K562 (cell line): Measurements from ENCODE around the gene P2RX5. TPM values are rescaled to one million over a fixed set of nuclear protein-coding genes. Genes with fewer than 3 reads are reported as not detected.

Experiments used
- ATAC-seq: fragments of 200-7000 bp; cut with Tn5 transposase; 3 replicates; pipeline ENCODE4 v1.9.1; 2020; ENCODE audit warnings: moderate library complexity
- BruUV-seq: library from RNA; stranded (reverse); fragments of 400-500 nt; replicated peaks from 2 replicates; lab custom pipeline; 2021; lab: Mats Ljungman, UMichigan
- CTCF ChIA-PET: fragments of 300-600 bp; formaldehyde crosslinking; extraction: SDS; loops from one replicate; lab custom pipeline; 2021; ENCODE audit warnings: low intra/inter-chr PET ratio; lab: Yijun Ruan, JAX
- POLR2A ChIA-PET: fragments of 300-600, 350-650 bp; sonication (Branson Sonifier 250); formaldehyde crosslinking; extraction: SDS; loops from one replicate; lab custom pipeline; 2021; ENCODE audit warnings: antibody characterized with exemption, inconsistent platforms; lab: Yijun Ruan, JAX
- DNase-seq, 4 experiments: peaks; one replicate each; pipeline versions ENCODE4 v3.0.0 to v3.0.0-alpha.2; 2011 to 2018; ENCODE audit warnings: low spot score in 3 of 4, mixed read lengths in 3 of 4; ENCODE audit errors: extremely low read depth in 1 of 4
- FAIRE-seq: peaks from 2 replicates; lab custom pipeline; 2011; peaks lifted over from hg19 to GRCh38; lab: Jason Lieb, UNC
- H2AFZ ChIP-seq: 2 replicates; pipeline ENCODE4 v1.6.0; 2011; ENCODE audit warnings: low read depth, low read length, control low read depth, inconsistent platforms
- H3K27ac ChIP-seq: fragments of 200-600 bp; 3 replicates; pipeline ENCODE4 v1.8.0; 2011; ENCODE audit warnings: low read depth, mild to moderate bottlenecking, control low read depth, inconsistent platforms, low read length, moderate library complexity, mixed read lengths; ENCODE audit errors: extremely low read depth
- H3K27me3 ChIP-seq, 2 experiments: fragments of 300-600 bp in 1 of 2; 2 replicates in 1 of 2; 3 replicates in 1 of 2; pipeline versions ENCODE4 v1.6.0 to v1.8.0; 2011; ENCODE audit warnings: inconsistent platforms in 2 of 2, low read length in 2 of 2, mild to moderate bottlenecking in 1 of 2, mixed read lengths in 1 of 2, moderate library complexity in 1 of 2; ENCODE audit not compliant: control insufficient read depth in 2 of 2, insufficient read depth in 2 of 2
- H3K36me3 ChIP-seq: fragments of 300-600 bp; 3 replicates; pipeline ENCODE4 v1.8.0; 2011; ENCODE audit warnings: mild to moderate bottlenecking, low read length, inconsistent platforms; ENCODE audit not compliant: control insufficient read depth, insufficient read depth
- H3K4me1 ChIP-seq, 2 experiments: fragments of 200-600 bp in 1 of 2; replicated peaks in 1 of 2; 2 replicates in 1 of 2; 3 replicates in 1 of 2; pipeline versions ENCODE4 v1.5.1 to v1.8.0; 2011; ENCODE audit warnings: inconsistent platforms in 2 of 2, low read length in 2 of 2, mild to moderate bottlenecking in 1 of 2, mixed read lengths in 1 of 2, moderate library complexity in 1 of 2; ENCODE audit not compliant: control insufficient read depth in 2 of 2, insufficient read depth in 2 of 2
- H3K4me2 ChIP-seq: 2 replicates; pipeline ENCODE4 v1.6.1; 2011; ENCODE audit warnings: low read length, control low read depth, inconsistent platforms, mixed read lengths; ENCODE audit not compliant: insufficient read depth
- H3K4me3 ChIP-seq: fragments of 200-600 bp; sonication (generic), shearing (Covaris generic); 2 replicates; pipeline ENCODE4 v1.5.1; 2016; ENCODE audit warnings: control low read depth, inconsistent platforms
- H3K79me2 ChIP-seq: fragments of 200-600 bp; 3 replicates; pipeline ENCODE4 v1.8.0; 2011; ENCODE audit warnings: low read length, inconsistent platforms; ENCODE audit not compliant: control insufficient read depth, insufficient read depth
- H3K9ac ChIP-seq, 2 experiments: 2 replicates each; pipeline versions ENCODE4 v1.6.0 to v1.6.1; 2011; ENCODE audit warnings: low read depth in 2 of 2, low read length in 2 of 2, control low read depth in 1 of 2, inconsistent platforms in 1 of 2, mild to moderate bottlenecking in 1 of 2, mixed read lengths in 1 of 2; ENCODE audit not compliant: insufficient read depth in 1 of 2
- H3K9me1 ChIP-seq: one replicate; pipeline ENCODE4 v1.6.0; 2011; ENCODE audit warnings: inconsistent platforms, mild to moderate bottlenecking, low read length, moderate library complexity; ENCODE audit not compliant: control insufficient read depth, insufficient read depth
- H3K9me3 ChIP-seq: replicated peaks from 2 replicates; pipeline ENCODE4 v1.5.1; 2011; ENCODE audit warnings: low read depth, low read length, inconsistent platforms; ENCODE audit not compliant: control insufficient read depth, insufficient read depth
- H4K20me1 ChIP-seq: replicated peaks from 2 replicates; pipeline ENCODE4 v1.6.1; 2011; ENCODE audit warnings: low read length, inconsistent platforms, mixed read lengths; ENCODE audit not compliant: control insufficient read depth, insufficient read depth
- EWSR1 ChIP-seq: fragments of 450-650 bp; IDR thresholded peaks from 2 replicates; pipeline ENCODE4 v1.6.1; 2018; ENCODE audit warnings: borderline replicate concordance, mild to moderate bottlenecking, low read depth, moderate library complexity; ENCODE audit not compliant: partially characterized antibody
- NR2C1 ChIP-seq, 2 experiments: fragments of 450-650 bp; IDR thresholded peaks; 2 replicates each; pipeline ENCODE4 v1.6.1; 2017; ENCODE audit warnings: mild to moderate bottlenecking in 2 of 2, antibody characterized with exemption in 1 of 2, inconsistent platforms in 1 of 2, missing compliant biosample characterization in 1 of 2, missing genetic modification characterization in 1 of 2
- NUFIP1 ChIP-seq: fragments of 450-650 bp; IDR thresholded peaks from 2 replicates; pipeline ENCODE4 v1.6.1; 2018; ENCODE audit not compliant: partially characterized antibody
- ZBTB12 ChIP-seq: fragments of 250-450 bp; sonication (Bioruptor Pico); IDR thresholded peaks from 2 replicates; pipeline ENCODE4 v1.4.0; 2020
- WGBS: fragments of 100-300 bp; shearing (Covaris generic); methylation state at CpG from one replicate; pipeline ENCODE4 v1.1.6; 2016; ENCODE audit warnings: low coverage, mixed read lengths; ENCODE audit not compliant: insufficient coverage; ENCODE audit errors: missing lambda C conversion rate; 5-methylcytosine and 5-hydroxymethylcytosine counted together
- in situ Hi-C: fragments of 300-500 bp; cut with MboI; formaldehyde crosslinking; loops from 4 replicates; pipeline ENCODE4 v1.15.0; 2018; ENCODE audit warnings: inconsistent platforms, mixed read lengths
- intact Hi-C: fragments of 100-400 bp; cut with micrococcal nuclease; formaldehyde crosslinking; loops from 2 replicates; pipeline ENCODE4 v1.14.2; 2022
- polyA plus RNA-seq, 8 experiments: library from polyadenylated mRNA; depleted of rRNA in 4 of 8; stranded (reverse) in 5 of 8; unstranded in 3 of 8; fragments of >200 nt; fragmentation: Nextera tagmentation in 2 of 8; fragmentation: Illumina TruSeq in 1 of 8; extraction: Ambion mirVana in 2 of 8; extraction: Trizol in 1 of 8; gene quantifications; 2 replicates each; pipeline versions ENCODE4 v1.2.1 to v1.2.3, GENCODE V29; 2011 to 2014; ENCODE audit warnings: inconsistent platforms in 1 of 8, missing spikeins in 1 of 8
- total RNA-seq, 7 experiments: library from RNA; depleted of rRNA in 6 of 7; stranded (reverse); fragments of >200 nt in 6 of 7; fragmentation: Illumina TruSeq in 2 of 7; extraction: Trizol in 2 of 7; gene quantifications; 2 replicates each; pipeline versions ENCODE4 v1.2.1 to v1.2.3, GENCODE V29; 2011 to 2021; ENCODE audit warnings: low replicate concordance in 1 of 7

P2RX5 gene
- total and polyA plus RNA-seq, 9 of the 15 experiments (the other 6 are each of a cell fraction or from before 2014, with no cell fraction given) = 0.31 to 4.0 (median 1.3) TPM

- Histone ChIP-seq H3K36me3 (peaks cover 16% of the 10 kb centered on the region; the same call in 2 of the 3 replicates), H3K9ac (no peak overlapping the region), H3K4me1 (no peaks in the 10 kb centered on the region; a peak in 2 of 5 replicates), H3K4me3 (no peak overlapping the region), H3K4me2 (no peak overlapping the region), H3K79me2 (peaks cover 12% of the 10 kb centered on the region), H4K20me1 (no peaks in the 10 kb centered on the region; the same call in 1 of the 2 replicates), H2AFZ (no peak overlapping the region), H3K9me1 (no peaks in the 10 kb centered on the region), H3K9me3 (no peaks in the 10 kb centered on the region), H3K27ac (no peak overlapping the region), H3K27me3 (no peaks in the 10 kb centered on the region)
- WGBS = 24% methylated on average over 5 of the region's 9 CpGs
- BruUV-seq = no TSS peak
- no peak for TF ChIP-seq NUFIP1
- peak; percentile 67 for TF ChIP-seq NR2C1 (IDR thresholded peaks at IDR 0.05)
- TF ChIP-seq NR2C1 (tag; IDR thresholded peaks at IDR 0.05) = peak; percentile 66
- TF ChIP-seq ZBTB12 (CRISPR knock-in tag) = no peak
- TF ChIP-seq EWSR1 = no peak
- FAIRE-seq (no peak), DNase-seq (no peak), ATAC-seq (no peak)
- CTCF ChIA-PET = no interaction called here
- POLR2A ChIA-PET = no interaction called here
- in situ Hi-C loops = loop anchor here (5.0 kb wide), 1 partner anchor 49 kb away; no protein-coding TSS in a partner anchor
- intact Hi-C loops = loop anchor here (10.0 kb wide), 2 partner anchors 174 to 344 kb away; no protein-coding TSS in a partner anchor
Measured at GRCh38 chr17:3730881-3731429, 35.0 kb upstream of the P2RX5 start.
